ENCODE results near the gene TCF4.

The TCF4 gene

DNA sequence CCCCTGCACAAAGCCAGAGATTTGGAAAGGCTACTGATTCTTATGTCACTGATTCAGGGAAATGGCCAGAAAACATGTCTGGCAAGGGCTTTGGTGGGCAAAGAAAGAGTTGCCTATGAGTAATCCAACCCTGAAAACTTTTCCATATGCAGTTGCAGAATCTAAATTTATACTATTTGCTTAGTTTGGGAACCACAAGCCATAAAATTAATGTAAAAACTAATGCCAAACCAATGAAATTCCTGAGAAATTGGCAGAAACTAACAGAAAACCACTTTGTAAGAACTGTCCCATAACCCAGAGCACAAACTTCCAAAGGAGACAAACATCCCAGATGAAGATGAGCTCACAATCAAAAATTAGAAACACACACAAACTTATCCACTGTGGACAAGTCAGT lies 48.8 kb downstream of the TCF4 start:
- H3K36me3 ChIP-seq (ENCODE audit: control insufficient read depth, low read depth, low read length) = no peaks in the 10 kb centered on the region
- no peak overlapping the region for H3K27ac ChIP-seq (ENCODE audit: low read length)
- H3K4me1 ChIP-seq (ENCODE audit: control insufficient read depth, low read depth, low read length) = peaks cover 10% of the 10 kb centered on the region
- H3K9ac ChIP-seq (ENCODE audit: low read length) = no peak overlapping the region
- no peak overlapping the region for H3K4me3 ChIP-seq (ENCODE audit: low read length)
- no peaks in the 10 kb centered on the region for H3K9me3 ChIP-seq (ENCODE audit: control insufficient read depth, low read depth, low read length)
- H3K27me3 ChIP-seq (ENCODE audit: control insufficient read depth, insufficient read depth, low read length) = no peaks in the 10 kb centered on the region

DNA sequence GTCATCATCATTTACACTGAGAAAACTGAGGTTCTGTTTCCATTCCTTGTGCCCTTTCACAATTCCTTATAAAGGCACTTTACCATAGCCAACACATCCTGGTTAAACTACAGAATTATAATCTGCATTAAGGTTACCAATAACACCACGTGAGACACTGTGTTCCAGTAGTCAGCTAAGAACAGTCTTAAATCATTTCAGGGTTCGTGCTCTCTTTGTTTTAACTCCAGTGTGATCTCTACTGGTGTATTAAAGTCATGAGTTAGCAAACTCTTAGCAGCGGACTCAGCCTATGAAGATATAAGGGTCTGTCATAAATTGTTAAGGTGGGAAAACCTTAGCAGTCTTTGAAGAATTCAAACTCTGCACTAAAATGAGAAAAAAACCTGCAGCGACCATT lies 53.0 kb downstream of the TCF4 start:
- Histone ChIP-seq H3K9ac (ENCODE audit: low read length) (no peak overlapping the region), H3K4me3 (ENCODE audit: low read length) (no peak overlapping the region), H3K9me3 (ENCODE audit: control insufficient read depth, low read depth, low read length) (no peaks in the 10 kb centered on the region), H3K27ac (ENCODE audit: low read length) (no peak overlapping the region), H3K36me3 (ENCODE audit: control insufficient read depth, low read depth, low read length) (no peaks in the 10 kb centered on the region), H3K4me1 (ENCODE audit: control insufficient read depth, low read depth, low read length) (peaks cover 17% of the 10 kb centered on the region), H3K27me3 (ENCODE audit: control insufficient read depth, insufficient read depth, low read length) (no peaks in the 10 kb centered on the region)

DNA sequence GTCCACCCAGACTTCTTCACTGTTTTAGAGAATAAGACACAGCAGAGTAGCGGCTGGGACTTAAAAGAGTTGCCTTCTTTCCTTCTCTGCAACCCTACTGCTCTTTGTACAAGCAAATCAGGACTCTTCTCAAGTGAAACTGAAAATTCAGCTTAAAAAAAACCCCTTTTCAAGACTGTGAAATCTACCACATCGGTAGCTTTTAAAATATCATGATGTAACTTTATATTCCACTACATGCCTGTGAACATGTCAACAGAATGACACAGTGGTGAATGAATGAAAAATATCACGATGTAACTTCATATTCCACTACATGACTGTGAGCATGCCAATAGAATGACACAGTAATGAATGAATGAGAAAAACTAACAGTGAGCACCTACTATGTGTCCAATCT lies 53.4 kb downstream of the TCF4 start:
- no peak overlapping the region for H3K27ac ChIP-seq (ENCODE audit: low read length)
- H3K9ac ChIP-seq (ENCODE audit: low read length) = no peak overlapping the region

DNA sequence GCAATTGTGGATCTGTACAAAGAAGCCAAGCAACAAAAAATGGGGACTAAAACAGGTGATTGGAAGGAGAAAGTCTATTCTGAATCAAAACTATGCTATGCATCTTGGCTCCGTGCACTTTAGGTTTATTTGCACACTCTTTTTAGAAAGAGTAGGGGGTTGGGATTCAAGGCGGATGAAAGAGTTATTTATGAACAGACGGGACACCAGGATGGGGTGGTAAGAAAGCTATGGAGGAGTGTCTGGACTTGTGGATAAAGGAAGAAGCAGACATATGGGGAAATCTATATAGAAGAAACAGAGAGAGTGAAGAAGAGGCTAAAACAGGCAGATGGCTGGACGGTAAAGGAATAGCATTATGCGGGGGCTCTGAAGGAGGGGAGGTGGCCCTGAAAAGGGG lies 57.8 kb downstream of the TCF4 start:
- Histone ChIP-seq H3K27me3 (ENCODE audit: control insufficient read depth, insufficient read depth, low read length) (no peaks in the 10 kb centered on the region), H3K36me3 (ENCODE audit: control insufficient read depth, low read depth, low read length) (no peaks in the 10 kb centered on the region), H3K27ac (ENCODE audit: low read length) (no peak overlapping the region), H3K9me3 (ENCODE audit: control insufficient read depth, low read depth, low read length) (no peaks in the 10 kb centered on the region), H3K4me1 (ENCODE audit: control insufficient read depth, low read depth, low read length) (peaks cover 28% of the 10 kb centered on the region), H3K4me3 (ENCODE audit: low read length) (no peak overlapping the region), H3K9ac (ENCODE audit: low read length) (no peak overlapping the region)

More for the DNA sequence above, 53.4 kb downstream of the TCF4 start:
- H3K9me3 ChIP-seq (ENCODE audit: control insufficient read depth, low read depth, low read length) = no peaks in the 10 kb centered on the region
- no peaks in the 10 kb centered on the region for H3K36me3 ChIP-seq (ENCODE audit: control insufficient read depth, low read depth, low read length)
- no peaks in the 10 kb centered on the region for H3K27me3 ChIP-seq (ENCODE audit: control insufficient read depth, insufficient read depth, low read length)
- H3K4me3 ChIP-seq (ENCODE audit: low read length) = no peak overlapping the region
- peaks cover 22% of the 10 kb centered on the region for H3K4me1 ChIP-seq (ENCODE audit: control insufficient read depth, low read depth, low read length)

DNA sequence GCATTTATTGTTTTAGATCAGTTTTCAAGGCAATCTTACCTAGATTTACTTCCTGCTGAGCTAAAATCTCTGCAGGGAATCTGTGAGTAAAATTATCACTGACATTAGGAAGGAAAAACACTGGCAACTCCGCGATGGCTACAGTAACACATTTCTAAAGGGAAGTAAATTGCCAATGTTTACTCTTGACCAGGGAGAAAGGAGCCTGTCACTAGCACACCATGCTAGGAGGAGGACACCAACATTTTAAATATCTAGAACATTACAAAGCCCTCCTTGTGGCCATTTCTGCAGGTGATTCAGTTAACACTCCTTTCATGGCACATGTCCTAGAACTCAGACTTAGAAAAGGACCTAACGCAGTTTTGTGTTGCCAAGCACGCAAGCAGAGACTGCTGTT lies 58.4 kb downstream of the TCF4 start:
- Histone ChIP-seq H3K27me3 (ENCODE audit: control insufficient read depth, insufficient read depth, low read length) (no peaks in the 10 kb centered on the region), H3K9ac (ENCODE audit: low read length) (no peak overlapping the region), H3K4me3 (ENCODE audit: low read length) (no peak overlapping the region), H3K36me3 (ENCODE audit: control insufficient read depth, low read depth, low read length) (no peaks in the 10 kb centered on the region), H3K9me3 (ENCODE audit: control insufficient read depth, low read depth, low read length) (no peaks in the 10 kb centered on the region), H3K27ac (ENCODE audit: low read length) (no peak overlapping the region), H3K4me1 (ENCODE audit: control insufficient read depth, low read depth, low read length) (peaks cover 33% of the 10 kb centered on the region)

DNA sequence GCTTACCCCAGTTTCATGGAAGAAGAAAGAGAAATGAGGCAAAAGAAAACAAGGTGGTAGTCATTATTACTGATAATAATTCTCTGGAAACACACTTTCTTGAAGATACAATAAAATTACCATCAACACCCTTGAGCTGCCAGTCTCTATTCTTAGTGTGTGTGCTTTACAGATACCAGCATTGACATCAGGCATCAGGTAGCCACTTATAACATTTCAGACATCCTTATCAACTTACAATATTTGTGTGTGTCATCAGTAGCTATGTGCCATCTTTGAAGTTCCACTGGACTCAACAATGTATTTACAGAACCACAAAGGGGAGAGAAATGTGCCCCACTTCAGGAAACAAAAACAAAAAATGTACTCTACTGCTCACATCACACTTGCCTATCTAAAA lies 62.1 kb downstream of the TCF4 start:
- no peaks in the 10 kb centered on the region for H3K27me3 ChIP-seq (ENCODE audit: control insufficient read depth, insufficient read depth, low read length)
- no peak overlapping the region for H3K27ac ChIP-seq (ENCODE audit: low read length)
- H3K9ac ChIP-seq (ENCODE audit: low read length) = no peak overlapping the region
- H3K4me3 ChIP-seq (ENCODE audit: low read length) = no peak overlapping the region
- H3K36me3 ChIP-seq (ENCODE audit: control insufficient read depth, low read depth, low read length) = no peaks in the 10 kb centered on the region
- H3K4me1 ChIP-seq (ENCODE audit: control insufficient read depth, low read depth, low read length) = peaks cover 32% of the 10 kb centered on the region
- no peaks in the 10 kb centered on the region for H3K9me3 ChIP-seq (ENCODE audit: control insufficient read depth, low read depth, low read length)

DNA sequence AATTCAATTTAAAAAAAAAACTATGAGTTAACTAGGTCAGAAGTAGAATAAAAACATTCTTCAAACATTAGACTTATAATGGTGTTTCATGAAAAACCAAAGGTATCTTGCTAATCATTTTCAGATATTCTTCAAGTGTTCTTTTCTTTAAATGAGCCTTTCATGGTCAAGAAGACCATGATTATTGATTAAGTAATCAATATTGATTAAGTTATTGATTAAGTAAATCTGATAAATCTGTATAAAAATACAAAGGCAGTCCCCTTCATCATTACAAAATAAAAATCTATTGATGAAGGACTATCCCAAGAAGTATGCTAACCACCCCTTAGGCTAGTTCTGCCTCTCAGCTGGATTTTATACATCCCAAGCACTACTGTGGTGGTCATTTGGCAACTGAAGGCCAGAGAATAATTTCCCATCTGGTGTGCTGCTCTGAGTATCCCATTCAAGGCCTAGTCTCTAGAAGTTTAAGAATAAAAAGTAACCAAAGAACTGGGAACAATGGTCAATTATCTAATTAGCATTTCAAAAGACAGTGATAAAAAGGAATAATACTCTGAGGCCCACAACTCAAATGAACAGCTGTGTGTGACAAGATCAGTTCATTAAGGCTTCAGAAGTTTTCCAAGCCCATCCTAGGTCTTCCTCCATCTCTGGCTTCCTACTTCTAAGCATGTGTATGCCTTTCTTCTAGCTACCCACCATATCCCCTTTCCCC lies 63.5 kb downstream of the TCF4 start:
- Histone ChIP-seq H3K36me3 (ENCODE audit: control insufficient read depth, low read depth, low read length) (no peaks in the 10 kb centered on the region), H3K9me3 (ENCODE audit: control insufficient read depth, low read depth, low read length) (no peaks in the 10 kb centered on the region), H3K4me1 (ENCODE audit: control insufficient read depth, low read depth, low read length) (peaks cover 24% of the 10 kb centered on the region), H3K27me3 (ENCODE audit: control insufficient read depth, insufficient read depth, low read length) (no peaks in the 10 kb centered on the region), H3K9ac (ENCODE audit: low read length) (no peak overlapping the region), H3K4me3 (ENCODE audit: low read length) (no peak overlapping the region), H3K27ac (ENCODE audit: low read length) (no peak overlapping the region)

DNA sequence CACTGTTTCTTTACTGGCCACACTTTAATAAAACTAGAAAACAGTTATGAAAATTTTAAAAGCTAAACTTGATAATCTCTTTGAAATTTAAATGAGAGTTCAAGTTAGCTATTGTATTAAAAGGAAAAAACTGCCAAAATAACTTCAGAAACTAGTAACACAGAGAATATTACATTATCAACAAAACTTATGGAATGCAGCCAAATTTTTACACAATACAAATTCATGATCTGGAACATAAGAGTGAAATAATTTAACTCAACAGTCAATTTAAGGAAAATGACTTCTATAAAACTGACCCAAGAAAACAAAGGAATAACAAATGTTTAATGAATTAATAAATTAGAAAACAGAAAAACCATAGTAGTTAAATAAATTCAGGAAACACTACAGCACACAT lies 65.0 kb downstream of the TCF4 start:
- H3K4me3 ChIP-seq (ENCODE audit: low read length) = no peak overlapping the region
- H3K27ac ChIP-seq (ENCODE audit: low read length) = no peak overlapping the region
- H3K36me3 ChIP-seq (ENCODE audit: control insufficient read depth, low read depth, low read length) = no peaks in the 10 kb centered on the region
- no peak overlapping the region for H3K9ac ChIP-seq (ENCODE audit: low read length)
- peaks cover 23% of the 10 kb centered on the region for H3K4me1 ChIP-seq (ENCODE audit: control insufficient read depth, low read depth, low read length)
- H3K9me3 ChIP-seq (ENCODE audit: control insufficient read depth, low read depth, low read length) = no peaks in the 10 kb centered on the region
- no peaks in the 10 kb centered on the region for H3K27me3 ChIP-seq (ENCODE audit: control insufficient read depth, insufficient read depth, low read length)

DNA sequence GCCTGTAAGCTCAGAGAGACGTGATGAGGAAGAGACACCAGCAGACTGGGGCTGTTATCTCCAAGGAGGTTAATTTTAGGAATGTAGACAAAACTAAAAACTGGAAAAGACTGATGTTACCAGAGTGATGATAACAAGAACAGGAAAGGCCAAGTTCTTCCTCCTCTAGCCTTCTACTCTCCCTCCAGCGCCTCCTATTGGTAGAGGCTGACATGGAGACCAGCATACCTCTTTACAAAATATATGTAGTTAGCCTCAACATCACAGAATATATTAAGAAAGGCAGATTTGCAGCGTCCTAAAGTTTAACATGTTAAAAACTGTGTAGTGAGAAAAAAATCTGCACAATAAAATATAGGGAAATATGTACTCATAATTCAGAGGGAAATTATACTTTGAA lies 66.0 kb downstream of the TCF4 start:
- Histone ChIP-seq H3K4me3 (ENCODE audit: low read length) (no peak overlapping the region), H3K27ac (ENCODE audit: low read length) (no peak overlapping the region), H3K27me3 (ENCODE audit: control insufficient read depth, insufficient read depth, low read length) (no peaks in the 10 kb centered on the region), H3K4me1 (ENCODE audit: control insufficient read depth, low read depth, low read length) (peaks cover 23% of the 10 kb centered on the region), H3K36me3 (ENCODE audit: control insufficient read depth, low read depth, low read length) (peaks cover 3% of the 10 kb centered on the region), H3K9me3 (ENCODE audit: control insufficient read depth, low read depth, low read length) (no peaks in the 10 kb centered on the region), H3K9ac (ENCODE audit: low read length) (no peak overlapping the region)

DNA sequence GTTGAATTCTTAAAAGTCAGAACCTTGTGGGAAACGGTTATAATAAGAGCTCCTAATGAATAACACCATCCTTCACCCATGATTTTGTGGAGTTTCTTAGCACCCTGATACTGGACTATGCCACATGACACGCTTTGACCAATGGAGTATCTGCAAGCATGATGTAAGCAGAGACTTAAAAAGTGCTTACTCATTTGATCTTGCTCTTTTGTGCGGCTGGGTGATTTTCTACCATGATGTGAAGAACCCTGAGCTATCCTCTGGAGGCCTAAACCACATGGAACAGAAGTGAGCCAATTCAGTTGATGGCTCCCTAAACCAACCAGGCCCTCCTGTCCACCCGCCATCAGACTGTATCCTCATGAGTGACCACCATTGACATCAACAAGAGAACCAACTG lies 70.9 kb downstream of the TCF4 start:
- Histone ChIP-seq H3K4me3 (ENCODE audit: low read length) (no peak overlapping the region), H3K27me3 (ENCODE audit: control insufficient read depth, insufficient read depth, low read length) (no peaks in the 10 kb centered on the region), H3K4me1 (ENCODE audit: control insufficient read depth, low read depth, low read length) (peaks cover 14% of the 10 kb centered on the region), H3K36me3 (ENCODE audit: control insufficient read depth, low read depth, low read length) (peaks cover 3% of the 10 kb centered on the region), H3K27ac (ENCODE audit: low read length) (no peak overlapping the region), H3K9ac (ENCODE audit: low read length) (no peak overlapping the region), H3K9me3 (ENCODE audit: control insufficient read depth, low read depth, low read length) (no peaks in the 10 kb centered on the region)

DNA sequence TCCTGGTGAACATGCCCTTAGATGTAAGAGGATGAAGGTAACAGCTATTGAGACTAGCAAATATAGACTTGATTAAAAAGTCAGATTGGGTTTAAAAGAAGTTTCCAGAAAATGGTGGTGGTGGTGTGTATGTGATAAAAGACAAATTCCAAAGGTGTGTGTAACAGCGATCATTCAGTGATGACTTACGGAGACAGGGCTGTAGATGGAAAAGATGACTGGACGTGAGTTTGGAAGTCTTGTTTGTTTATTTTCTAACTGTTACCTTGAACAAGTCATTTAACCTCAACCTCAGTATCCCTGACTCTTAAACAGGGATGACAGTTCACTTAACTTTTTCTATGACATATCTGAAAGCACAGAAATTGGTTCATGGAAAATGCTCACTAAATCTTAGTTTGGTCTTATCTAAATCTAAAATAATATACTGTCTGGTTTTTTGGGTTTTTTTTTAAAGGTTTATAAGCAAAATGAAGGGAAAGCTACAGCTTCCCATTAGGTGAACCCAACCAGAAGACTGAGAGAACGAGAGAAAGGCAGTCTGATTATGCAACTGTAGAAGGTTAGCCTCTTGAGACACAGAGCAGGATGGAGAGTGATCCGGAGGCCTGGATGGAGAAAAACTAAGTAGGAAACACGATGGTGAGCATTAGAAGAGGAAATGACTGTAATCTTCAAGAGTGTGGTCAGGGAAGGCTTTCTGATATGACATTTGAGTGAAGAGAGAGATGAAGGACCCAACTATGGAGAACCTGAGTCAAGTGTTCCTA lies 71.9 kb downstream of the TCF4 start:
- H3K9me3 ChIP-seq (ENCODE audit: control insufficient read depth, low read depth, low read length) = no peaks in the 10 kb centered on the region
- H3K36me3 ChIP-seq (ENCODE audit: control insufficient read depth, low read depth, low read length) = peaks cover 3% of the 10 kb centered on the region
- peaks cover 18% of the 10 kb centered on the region for H3K4me1 ChIP-seq (ENCODE audit: control insufficient read depth, low read depth, low read length)
- no peak overlapping the region for H3K9ac ChIP-seq (ENCODE audit: low read length)
- H3K4me3 ChIP-seq (ENCODE audit: low read length) = no peak overlapping the region
- no peak overlapping the region for H3K27ac ChIP-seq (ENCODE audit: low read length)
- H3K27me3 ChIP-seq (ENCODE audit: control insufficient read depth, insufficient read depth, low read length) = no peaks in the 10 kb centered on the region

DNA sequence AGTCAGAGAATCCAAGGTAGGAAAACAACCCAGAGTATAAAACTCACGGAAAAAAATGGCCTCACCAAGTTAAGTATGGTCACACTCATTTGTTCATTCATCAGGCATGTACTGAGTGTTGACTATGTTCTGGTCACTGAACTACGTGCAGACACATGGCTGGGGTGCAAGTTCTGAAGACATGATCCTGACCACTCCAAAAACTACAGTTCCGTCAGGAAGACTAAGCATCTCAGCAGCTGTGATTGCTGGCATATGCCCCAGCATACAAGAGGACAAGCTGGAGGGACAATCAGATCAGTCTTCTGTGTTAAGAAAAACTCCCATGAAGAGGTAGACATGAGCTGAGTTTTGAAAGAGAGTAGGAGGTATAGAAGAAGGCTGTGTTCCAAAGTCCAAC lies 72.8 kb downstream of the TCF4 start:
- no peak overlapping the region for H3K27ac ChIP-seq (ENCODE audit: low read length)
- no peaks in the 10 kb centered on the region for H3K27me3 ChIP-seq (ENCODE audit: control insufficient read depth, insufficient read depth, low read length)
- H3K4me3 ChIP-seq (ENCODE audit: low read length) = no peak overlapping the region
- peaks cover 3% of the 10 kb centered on the region for H3K36me3 ChIP-seq (ENCODE audit: control insufficient read depth, low read depth, low read length)
- H3K9me3 ChIP-seq (ENCODE audit: control insufficient read depth, low read depth, low read length) = no peaks in the 10 kb centered on the region
- peaks cover 27% of the 10 kb centered on the region for H3K4me1 ChIP-seq (ENCODE audit: control insufficient read depth, low read depth, low read length)
- no peak overlapping the region for H3K9ac ChIP-seq (ENCODE audit: low read length)

Data from iPS-18a (cell line).